Panc1 (cell line): ENCODE data around the gene HADHA. TPM values are rescaled to one million over a fixed set of nuclear protein-coding genes. Genes with fewer than 3 reads are reported as not detected.

ENCODE experiments used
- ATAC-seq: fragments of 200-7000 bp; cut with Tn5 transposase; 2 replicates; pipeline ENCODE4 v1.9.1; 2020; ENCODE audit warnings: mild to moderate bottlenecking, moderate library complexity
- BruUV-seq: library from RNA; stranded (reverse); fragments of 400-500 nt; replicated peaks from 2 replicates; lab custom pipeline; 2021; lab: Mats Ljungman, UMichigan
- CTCF ChIA-PET: fragments of 300-600 bp; sonication (Branson Sonifier 250); formaldehyde crosslinking; loops from one replicate; lab custom pipeline; 2022; ENCODE audit warnings: antibody characterized with exemption; lab: Charles Lee
- POLR2A ChIA-PET: fragments of 300-600 bp; sonication (Branson Sonifier 250); formaldehyde crosslinking; loops from one replicate; lab custom pipeline; 2022; ENCODE audit warnings: antibody characterized with exemption; lab: Charles Lee
- DNase-seq: peaks from one replicate; pipeline ENCODE4 v3.0.0-alpha.2; 2010; ENCODE audit warnings: low read depth, low spot score
- H3K27ac ChIP-seq: 2 replicates; pipeline ENCODE4 v1.5.1; 2011; ENCODE audit warnings: mild to moderate bottlenecking, low read length, inconsistent platforms
- H3K27me3 ChIP-seq: fragments of 200-500 bp; sonication (Bioruptor generic); 2 replicates; pipeline ENCODE4 v1.6.0; 2014; ENCODE audit warnings: low read length, inconsistent platforms; ENCODE audit not compliant: control insufficient read depth, insufficient read depth
- H3K36me3 ChIP-seq: fragments of 200-500 bp; sonication (Bioruptor generic); 2 replicates; pipeline ENCODE4 v1.5.1; 2014; ENCODE audit warnings: inconsistent platforms, mild to moderate bottlenecking, low read length, moderate library complexity; ENCODE audit not compliant: control insufficient read depth, insufficient read depth
- H3K4me1 ChIP-seq: 2 replicates; pipeline ENCODE4 v1.5.1; 2011; ENCODE audit warnings: inconsistent platforms, mild to moderate bottlenecking, low read length, moderate library complexity; ENCODE audit not compliant: control insufficient read depth, insufficient read depth
- H3K4me3 ChIP-seq, 2 experiments: 2 replicates each; pipeline ENCODE4 v1.5.1; 2011 to 2012; ENCODE audit warnings: low read depth in 2 of 2, low read length in 2 of 2, mild to moderate bottlenecking in 2 of 2, inconsistent platforms in 1 of 2, moderate library complexity in 1 of 2
- H3K9me3 ChIP-seq: fragments of 200-500 bp; sonication (Bioruptor generic); 2 replicates; pipeline ENCODE4 v1.5.1; 2014; ENCODE audit warnings: low read depth, mild to moderate bottlenecking, inconsistent platforms, low read length, moderate library complexity; ENCODE audit not compliant: control insufficient read depth, insufficient read depth
- POLR2AphosphoS5 ChIP-seq: IDR thresholded peaks from 2 replicates; pipeline ENCODE4 v1.6.1; 2012; ENCODE audit warnings: mild to moderate bottlenecking, low read depth, low read length, moderate library complexity
- SIN3A ChIP-seq: IDR thresholded peaks from 2 replicates; pipeline ENCODE4 v1.6.1; 2012; ENCODE audit warnings: low read depth, mild to moderate bottlenecking, low read length, moderate library complexity, borderline replicate concordance; ENCODE audit not compliant: insufficient read depth
- TCF7L2 ChIP-seq: IDR thresholded peaks from 2 replicates; pipeline ENCODE4 v1.6.1; 2011; ENCODE audit warnings: mild to moderate bottlenecking, low read depth, low read length, inconsistent platforms
- in situ Hi-C: cut with HindIII; loops from 2 replicates; pipeline ENCODE4 v1.10.0; 2016; ENCODE audit warnings: low sequenced_read_pairs, low pct_unique_long_range_greater_than_20kb
- intact Hi-C: fragments of 100-400 bp; cut with micrococcal nuclease; formaldehyde crosslinking; loops from one replicate; pipeline ENCODE4 v1.10.0; 2022; ENCODE audit not compliant: unreplicated experiment
- total RNA-seq: library from RNA; stranded (reverse); gene quantifications from one replicate; pipeline ENCODE4 v1.2.1, GENCODE V29; 2021; ENCODE audit not compliant: unreplicated experiment
- TF ChIP-seq, protein P1 (sequence below): fragments of 450-650 bp; IDR thresholded peaks from 2 replicates; pipeline ENCODE4 v1.5.1; 2017; ENCODE audit warnings: mild to moderate bottlenecking
- TF ChIP-seq, protein P2 (sequence below), 2 experiments: IDR thresholded peaks; 2 replicates each; pipeline ENCODE4 v1.6.1; 2011 to 2012; ENCODE audit warnings: low read depth in 2 of 2, control low read depth in 1 of 2, low read length in 1 of 2, mild to moderate bottlenecking in 1 of 2, moderate library complexity in 1 of 2; ENCODE audit not compliant: insufficient read depth in 1 of 2

Gene HADHA
- total RNA-seq, 1 experiment from 2014 or later: 148 TPM

DNA sequence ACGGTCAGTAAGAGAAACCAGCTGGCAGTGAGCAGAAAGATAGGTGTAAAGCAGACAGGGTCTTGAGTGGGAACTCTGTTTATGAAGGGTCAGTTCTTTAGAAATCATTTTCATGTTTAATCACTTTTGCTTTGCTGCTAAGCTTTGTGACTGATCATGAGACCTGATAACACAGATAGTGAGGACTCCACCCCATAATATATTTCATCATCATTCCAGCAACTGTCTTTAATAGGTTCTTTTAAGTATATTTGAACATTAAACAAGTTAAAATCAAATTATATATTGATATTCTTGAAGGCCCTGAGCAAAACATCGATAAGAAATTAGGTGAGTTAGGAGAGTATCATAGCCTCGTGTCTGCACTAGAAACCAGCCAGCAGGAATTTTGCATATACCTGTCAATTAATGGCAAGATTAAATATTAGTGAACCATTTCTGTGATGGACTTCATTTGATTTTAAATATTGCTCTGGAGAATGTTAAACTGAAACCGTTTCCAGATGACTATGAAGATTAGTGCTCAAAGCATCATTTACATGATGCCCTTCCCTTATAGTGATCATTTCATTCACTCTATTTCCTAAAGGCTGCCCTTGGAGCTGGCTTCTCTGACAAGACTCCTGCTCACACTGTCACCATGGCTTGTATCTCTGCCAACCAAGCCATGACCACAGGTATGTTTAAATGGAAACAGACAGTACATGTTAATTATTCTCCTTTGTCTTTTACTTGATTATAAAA is 32.2 kb upstream of the HADHA start:
- POLR2A ChIA-PET: no interaction called here
- ATAC-seq (no peak), DNase-seq (no peak)
- no peaks in the 10 kb centered on the region for H3K4me1 ChIP-seq
- H3K9me3 ChIP-seq: no peaks in the 10 kb centered on the region
- in situ Hi-C loops (no loop called here), intact Hi-C loops (no loop called here)
- no peak overlapping the region for H3K27ac ChIP-seq
- CTCF ChIA-PET: interaction anchor here (0.7 kb wide), 1 partner anchor 26 kb away, joined by 9 read pairs; no protein-coding TSS in a partner anchor
- peaks cover 12% of the 10 kb centered on the region for H3K36me3 ChIP-seq
- no peaks in the 10 kb centered on the region for H3K27me3 ChIP-seq
- no peak overlapping the region for H3K4me3 ChIP-seq
- TF ChIP-seq POLR2AphosphoS5: no peak
- TF ChIP-seq SIN3A: no peak
- no peak for TF ChIP-seq TCF7L2
- TF ChIP-seq, protein P1, sequence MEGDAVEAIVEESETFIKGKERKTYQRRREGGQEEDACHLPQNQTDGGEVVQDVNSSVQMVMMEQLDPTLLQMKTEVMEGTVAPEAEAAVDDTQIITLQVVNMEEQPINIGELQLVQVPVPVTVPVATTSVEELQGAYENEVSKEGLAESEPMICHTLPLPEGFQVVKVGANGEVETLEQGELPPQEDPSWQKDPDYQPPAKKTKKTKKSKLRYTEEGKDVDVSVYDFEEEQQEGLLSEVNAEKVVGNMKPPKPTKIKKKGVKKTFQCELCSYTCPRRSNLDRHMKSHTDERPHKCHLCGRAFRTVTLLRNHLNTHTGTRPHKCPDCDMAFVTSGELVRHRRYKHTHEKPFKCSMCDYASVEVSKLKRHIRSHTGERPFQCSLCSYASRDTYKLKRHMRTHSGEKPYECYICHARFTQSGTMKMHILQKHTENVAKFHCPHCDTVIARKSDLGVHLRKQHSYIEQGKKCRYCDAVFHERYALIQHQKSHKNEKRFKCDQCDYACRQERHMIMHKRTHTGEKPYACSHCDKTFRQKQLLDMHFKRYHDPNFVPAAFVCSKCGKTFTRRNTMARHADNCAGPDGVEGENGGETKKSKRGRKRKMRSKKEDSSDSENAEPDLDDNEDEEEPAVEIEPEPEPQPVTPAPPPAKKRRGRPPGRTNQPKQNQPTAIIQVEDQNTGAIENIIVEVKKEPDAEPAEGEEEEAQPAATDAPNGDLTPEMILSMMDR: no peak
- TF ChIP-seq, protein P2, sequence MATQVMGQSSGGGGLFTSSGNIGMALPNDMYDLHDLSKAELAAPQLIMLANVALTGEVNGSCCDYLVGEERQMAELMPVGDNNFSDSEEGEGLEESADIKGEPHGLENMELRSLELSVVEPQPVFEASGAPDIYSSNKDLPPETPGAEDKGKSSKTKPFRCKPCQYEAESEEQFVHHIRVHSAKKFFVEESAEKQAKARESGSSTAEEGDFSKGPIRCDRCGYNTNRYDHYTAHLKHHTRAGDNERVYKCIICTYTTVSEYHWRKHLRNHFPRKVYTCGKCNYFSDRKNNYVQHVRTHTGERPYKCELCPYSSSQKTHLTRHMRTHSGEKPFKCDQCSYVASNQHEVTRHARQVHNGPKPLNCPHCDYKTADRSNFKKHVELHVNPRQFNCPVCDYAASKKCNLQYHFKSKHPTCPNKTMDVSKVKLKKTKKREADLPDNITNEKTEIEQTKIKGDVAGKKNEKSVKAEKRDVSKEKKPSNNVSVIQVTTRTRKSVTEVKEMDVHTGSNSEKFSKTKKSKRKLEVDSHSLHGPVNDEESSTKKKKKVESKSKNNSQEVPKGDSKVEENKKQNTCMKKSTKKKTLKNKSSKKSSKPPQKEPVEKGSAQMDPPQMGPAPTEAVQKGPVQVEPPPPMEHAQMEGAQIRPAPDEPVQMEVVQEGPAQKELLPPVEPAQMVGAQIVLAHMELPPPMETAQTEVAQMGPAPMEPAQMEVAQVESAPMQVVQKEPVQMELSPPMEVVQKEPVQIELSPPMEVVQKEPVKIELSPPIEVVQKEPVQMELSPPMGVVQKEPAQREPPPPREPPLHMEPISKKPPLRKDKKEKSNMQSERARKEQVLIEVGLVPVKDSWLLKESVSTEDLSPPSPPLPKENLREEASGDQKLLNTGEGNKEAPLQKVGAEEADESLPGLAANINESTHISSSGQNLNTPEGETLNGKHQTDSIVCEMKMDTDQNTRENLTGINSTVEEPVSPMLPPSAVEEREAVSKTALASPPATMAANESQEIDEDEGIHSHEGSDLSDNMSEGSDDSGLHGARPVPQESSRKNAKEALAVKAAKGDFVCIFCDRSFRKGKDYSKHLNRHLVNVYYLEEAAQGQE (IDR thresholded peaks at IDR 0.05; ENCODE audit: insufficient read depth in 1 of 2, low read depth in 2 of 2, low read length in 1 of 2): no peak
- no TSS peak for BruUV-seq

DNA sequence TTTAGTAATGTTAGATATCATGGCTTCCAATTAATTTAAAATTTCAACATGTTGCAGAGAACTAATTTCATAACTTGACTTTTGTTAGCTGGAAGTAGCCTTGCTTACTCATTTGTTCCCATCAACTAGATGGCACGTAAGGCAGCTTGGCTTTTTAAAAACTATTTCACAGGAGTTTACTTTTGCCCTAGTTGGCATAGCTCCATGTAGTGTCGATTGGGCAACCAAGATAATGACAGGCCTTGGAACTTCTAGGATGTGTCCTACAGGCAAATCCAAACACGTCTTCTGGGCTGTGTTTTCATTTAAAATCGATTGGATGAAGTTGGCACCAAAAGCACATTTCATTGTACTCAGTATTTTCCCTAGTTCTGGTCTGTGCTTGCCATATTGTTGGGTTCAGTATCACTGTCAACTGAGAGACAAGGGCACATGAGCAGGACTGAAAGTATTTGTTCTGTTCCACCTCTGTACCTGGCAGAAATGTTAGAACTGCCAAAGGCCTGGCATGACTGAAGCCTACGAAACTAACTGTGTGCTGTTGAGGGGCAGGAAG is 29.7 kb upstream of the HADHA start:
- Histone ChIP-seq H3K4me3 (no peak overlapping the region), H3K36me3 (0 out of 2 replicates have a peak, but pooled peaks cover under 1% of the 10 kb centered on the region), H3K4me1 (no peaks in the 10 kb centered on the region), H3K27ac (no peak overlapping the region), H3K27me3 (no peaks in the 10 kb centered on the region), H3K9me3 (no peaks in the 10 kb centered on the region)
- no TSS peak for BruUV-seq
- intact Hi-C loops: no loop called here
- ATAC-seq (no peak), DNase-seq (no peak)
- ChIA-PET POLR2A (no interaction called here), CTCF (no interaction called here)
- TF ChIP-seq SIN3A (no peak), TCF7L2 (no peak), POLR2AphosphoS5 (no peak)
- TF ChIP-seq, protein P1: no peak
- TF ChIP-seq, protein P2 (IDR thresholded peaks at IDR 0.05; ENCODE audit: insufficient read depth in 1 of 2, low read depth in 2 of 2, low read length in 1 of 2): no peak
- in situ Hi-C loops: no loop called here
